Adrenal gland (tissue), 12 donors: Measurements from ENCODE around the gene CD5L. TPM values are rescaled to one million over a fixed set of nuclear protein-coding genes. Genes with fewer than 3 reads are reported as not detected.

Experiments used
- DNase-seq, 7 donors: peaks; one replicate each; pipeline ENCODE4 v3.0.0-alpha.2; 2019 to 2020
- H3K27ac ChIP-seq, 5 donors: fragments of 200-600 bp; sonication (generic) in 4 of 5; 1 replicate in 3 of 5; 2 replicates in 2 of 5; pipeline versions ENCODE4 v1.5.1 to v1.8.0; 2016 to 2020; ENCODE audit warnings: mild to moderate bottlenecking in 1 of 5
- H3K27me3 ChIP-seq: fragments of 200-600 bp; 2 replicates; pipeline ENCODE4 v1.8.0; 2021
- H3K36me3 ChIP-seq, 2 donors: fragments of 200-600 bp; replicated peaks in 1 of 2; 1 replicate in 1 of 2; 2 replicates in 1 of 2; pipeline versions ENCODE4 v1.5.1 to v1.8.0; 2018 to 2022
- H3K4me1 ChIP-seq, 2 donors: fragments of 200-600 bp; replicated peaks in 1 of 2; 1 replicate in 1 of 2; 2 replicates in 1 of 2; pipeline versions ENCODE4 v1.5.1 to v1.8.0; 2018 to 2021
- H3K4me3 ChIP-seq, 4 donors: fragments of 200-600 bp; sonication (generic) in 3 of 4; one replicate each; pipeline ENCODE4 v1.5.1; 2016 to 2018
- H3K9me3 ChIP-seq, 3 donors: fragments of 200-600 bp; sonication (generic) in 1 of 3; replicated peaks in 1 of 3; 1 replicate in 2 of 3; 2 replicates in 1 of 3; pipeline versions ENCODE4 v1.5.1 to v1.8.0; 2016 to 2021
- POLR2A ChIP-seq, 2 donors: fragments of 450-650 bp; IDR thresholded peaks; one replicate each; pipeline ENCODE4 v1.6.1; 2017; ENCODE audit warnings: antibody characterized with exemption in 2 of 2, mild to moderate bottlenecking in 2 of 2, moderate library complexity in 1 of 2
- WGBS, 4 donors: extraction: QIAGEN DNeasy Blood & Tissue Kit in 2 of 4; methylation state at CpG; one replicate each; pipeline versions ENCODE4 v1.1.5 to v1.1.7; 2013 to 2017; 5-methylcytosine and 5-hydroxymethylcytosine counted together
- intact Hi-C, 2 donors: fragments of 100-400 bp; cut with DNase I; formaldehyde crosslinking; loops; one replicate each; pipeline versions ENCODE4 v1.14.1 to v1.15.0; 2022 to 2023
- polyA plus RNA-seq, 3 donors: library from polyadenylated mRNA; stranded (reverse); fragments of 200-250 nt in 2 of 3; fragments of 350-450 nt in 1 of 3; fragmentation: Illumina TruSeq in 1 of 3; extraction: RNeasy Lipid Tissue Mini Kit (QIAGEN cat#74804) in 1 of 3; gene quantifications; one replicate each; pipeline ENCODE4 v1.2.3, GENCODE V29; 2013 to 2014
- total RNA-seq, 9 donors: library from RNA; depleted of rRNA in 4 of 9; stranded (reverse); fragments of >200 nt in 4 of 9; fragments of 120-200 nt in 1 of 9; fragmentation: NEBNext Ultra II Directional in 1 of 9; extraction: Animal tissue kit (Norgen Biotek cat#: 25700) in 1 of 9; gene quantifications; one replicate each; pipeline versions ENCODE4 v1.1.0 to v1.2.4, GENCODE V29; 2013 to 2023
- TF ChIP-seq, protein P1 (sequence below), 6 experiments: fragments of 450-650 bp in 4 of 6; fragments of 200-600 bp in 2 of 6; sonication (generic) in 1 of 6; IDR thresholded peaks; 1 replicate in 5 of 6; 2 replicates in 1 of 6; pipeline versions ENCODE4 v1.5.1 to v1.8.0; 2016 to 2021; ENCODE audit warnings: antibody characterized with exemption in 6 of 6, mild to moderate bottlenecking in 2 of 6, moderate library complexity in 1 of 6
- donor health status: healthy with polysubstance abuse.
- donor health status: Bipolar disorder and iron deficiency.
- donor health status: DM: yes; HTN: yes; CAD: no.
- donor health status: DM: no; HTN: no; CAD: no.
- donor health status: DM: no; HTN: no; CAD: no.
- donor health status: DM: yes; HTN: yes; CAD: no.

CD5L gene
- total and polyA plus RNA-seq, 12 donors, result 0.16 to 2.4 (median 0.32) TPM; not detected in 9

DNA sequence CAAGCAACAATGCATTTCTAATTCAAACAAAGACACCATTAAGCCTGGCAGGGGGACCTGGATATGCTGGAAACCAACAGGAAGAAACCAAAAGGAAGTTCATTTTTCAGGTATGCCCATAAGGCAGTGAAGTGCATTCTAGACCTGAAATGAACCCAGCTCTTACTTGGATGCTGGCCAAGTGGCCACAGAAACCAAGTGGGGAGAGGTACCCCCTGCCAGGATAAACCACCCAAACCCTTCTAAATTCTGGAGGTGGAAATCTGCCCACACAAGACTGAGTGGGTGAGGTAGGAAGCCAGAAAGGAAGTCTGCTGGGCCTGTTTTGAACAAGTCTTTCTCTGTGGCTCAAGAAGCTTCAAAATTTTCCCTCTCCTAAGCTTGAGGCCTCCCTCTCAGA is 2.6 kb downstream of the CD5L start:
- Histone ChIP-seq H3K27me3 (no peaks in the 10 kb centered on the region), H3K9me3 (no peaks in the 10 kb centered on the region), H3K36me3 (no peaks in the 10 kb centered on the region), H3K27ac (no peak overlapping the region), H3K4me1 (no peaks in the 10 kb centered on the region), H3K4me3 (no peak overlapping the region)
- DNase-seq, result no peak
- intact Hi-C loops, result no loop called here
- TF ChIP-seq, protein P1, sequence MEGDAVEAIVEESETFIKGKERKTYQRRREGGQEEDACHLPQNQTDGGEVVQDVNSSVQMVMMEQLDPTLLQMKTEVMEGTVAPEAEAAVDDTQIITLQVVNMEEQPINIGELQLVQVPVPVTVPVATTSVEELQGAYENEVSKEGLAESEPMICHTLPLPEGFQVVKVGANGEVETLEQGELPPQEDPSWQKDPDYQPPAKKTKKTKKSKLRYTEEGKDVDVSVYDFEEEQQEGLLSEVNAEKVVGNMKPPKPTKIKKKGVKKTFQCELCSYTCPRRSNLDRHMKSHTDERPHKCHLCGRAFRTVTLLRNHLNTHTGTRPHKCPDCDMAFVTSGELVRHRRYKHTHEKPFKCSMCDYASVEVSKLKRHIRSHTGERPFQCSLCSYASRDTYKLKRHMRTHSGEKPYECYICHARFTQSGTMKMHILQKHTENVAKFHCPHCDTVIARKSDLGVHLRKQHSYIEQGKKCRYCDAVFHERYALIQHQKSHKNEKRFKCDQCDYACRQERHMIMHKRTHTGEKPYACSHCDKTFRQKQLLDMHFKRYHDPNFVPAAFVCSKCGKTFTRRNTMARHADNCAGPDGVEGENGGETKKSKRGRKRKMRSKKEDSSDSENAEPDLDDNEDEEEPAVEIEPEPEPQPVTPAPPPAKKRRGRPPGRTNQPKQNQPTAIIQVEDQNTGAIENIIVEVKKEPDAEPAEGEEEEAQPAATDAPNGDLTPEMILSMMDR (IDR thresholded peaks at IDR 0.05), result no peak
- no peak for TF ChIP-seq POLR2A (IDR thresholded peaks at IDR 0.05)

DNA sequence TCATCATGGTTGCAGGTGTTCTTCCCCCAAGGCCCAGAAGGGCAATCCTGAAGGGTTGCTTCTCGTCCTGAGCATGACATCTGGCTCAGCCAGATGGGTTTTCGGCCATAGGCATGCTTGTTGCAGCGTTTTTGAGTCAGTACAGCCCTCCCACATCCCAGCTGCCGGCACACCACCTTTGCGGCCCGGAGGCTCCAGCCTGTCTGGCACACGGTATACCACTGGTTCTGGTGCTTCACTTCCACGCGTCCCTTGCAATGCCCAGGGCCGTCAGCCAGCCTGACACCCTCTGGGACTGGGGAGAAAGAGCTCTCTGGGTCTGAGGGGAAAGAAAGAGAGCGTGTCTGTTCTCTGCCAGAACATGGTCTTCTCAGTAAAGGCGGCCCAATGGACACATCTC is 7.2 kb downstream of the CD5L start:
- Histone ChIP-seq H3K9me3 (no peaks in the 10 kb centered on the region), H3K36me3 (no peaks in the 10 kb centered on the region), H3K4me3 (no peak overlapping the region), H3K27me3 (no peaks in the 10 kb centered on the region), H3K27ac (no peak overlapping the region), H3K4me1 (no peaks in the 10 kb centered on the region)
- intact Hi-C loops, result no loop called here
- WGBS, 4 donors, result 68 to 87% (median 70%) methylated on average over 8 to 12 of the region's 12 CpGs
- no peak for DNase-seq
- TF ChIP-seq POLR2A (IDR thresholded peaks at IDR 0.05), result no peak
- TF ChIP-seq, protein P1 (IDR thresholded peaks at IDR 0.05), result no peak

DNA sequence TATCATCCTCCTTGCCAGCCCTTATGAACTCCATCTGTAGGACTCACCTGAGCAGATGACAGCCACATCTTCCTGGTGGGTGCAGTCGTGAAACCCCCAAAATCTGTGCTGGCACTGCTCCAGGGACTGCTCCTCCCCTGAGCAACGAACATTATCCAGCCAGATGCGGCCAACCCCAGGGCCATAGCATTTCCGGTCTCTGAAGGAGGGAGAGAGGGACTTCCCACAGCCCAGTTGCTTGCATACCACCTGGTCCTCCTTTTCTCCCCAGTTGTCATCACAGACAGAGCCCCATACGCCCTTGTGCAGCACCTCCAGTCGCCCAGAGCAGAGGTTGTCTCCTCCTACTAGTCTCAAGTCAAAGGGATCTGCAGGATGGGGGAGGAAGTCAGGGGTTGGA is 8.5 kb downstream of the CD5L start:
- intact Hi-C loops, result no loop called here
- WGBS, 4 donors, result 67 to 79% (median 76%) methylated on average over 3 to 6 of the region's 6 CpGs
- H3K27me3 ChIP-seq, result no peaks in the 10 kb centered on the region
- no peaks in the 10 kb centered on the region for H3K4me1 ChIP-seq
- no peaks in the 10 kb centered on the region for H3K9me3 ChIP-seq
- no peak for TF ChIP-seq POLR2A (IDR thresholded peaks at IDR 0.05)
- TF ChIP-seq, protein P1 (IDR thresholded peaks at IDR 0.05), result no peak
- no peak overlapping the region for H3K4me3 ChIP-seq
- no peak for DNase-seq
- no peak overlapping the region for H3K27ac ChIP-seq
- H3K36me3 ChIP-seq, result no peaks in the 10 kb centered on the region

DNA sequence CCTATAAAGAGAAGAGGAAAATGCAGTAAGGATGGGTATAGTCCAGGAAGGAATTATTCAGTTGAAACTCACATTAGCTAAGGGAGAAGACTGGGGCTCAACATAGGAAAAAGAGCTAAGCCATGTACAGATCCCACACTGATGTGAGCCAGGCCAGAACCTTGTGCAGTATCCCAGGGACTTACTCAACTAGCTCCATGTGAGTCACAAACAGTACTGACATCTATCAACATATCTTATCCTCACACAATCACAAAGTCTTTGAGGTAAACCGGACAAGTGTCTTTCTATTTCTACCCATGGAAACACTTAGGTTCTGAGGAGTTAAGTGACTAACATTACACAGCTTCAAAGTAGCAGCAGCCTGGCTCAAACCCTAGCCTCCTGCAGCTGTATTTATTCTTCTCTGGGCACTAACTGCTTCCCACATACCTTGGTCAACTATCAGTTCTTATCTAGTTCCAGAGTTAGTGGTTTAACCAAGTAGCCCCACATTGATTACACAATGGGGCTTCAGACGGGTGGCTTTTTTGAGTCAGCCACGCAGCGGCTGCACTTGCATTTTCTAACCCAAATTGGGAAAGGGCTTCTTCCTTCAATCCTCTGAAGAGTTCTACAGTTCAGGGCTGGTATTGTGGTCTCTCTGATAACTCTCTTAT is 9.5 kb downstream of the CD5L start:
- no peaks in the 10 kb centered on the region for H3K4me1 ChIP-seq

More for the DNA sequence above, 9.5 kb downstream of the CD5L start:
- WGBS, 4 donors, result 70 to 75% (median 72%) methylated on average over 4 of the region's 4 CpGs
- no peak for DNase-seq
- H3K4me3 ChIP-seq, result no peak overlapping the region
- TF ChIP-seq, protein P1 (IDR thresholded peaks at IDR 0.05), result no peak
- TF ChIP-seq POLR2A (IDR thresholded peaks at IDR 0.05), result no peak
- H3K9me3 ChIP-seq, result no peaks in the 10 kb centered on the region
- no peaks in the 10 kb centered on the region for H3K36me3 ChIP-seq
- H3K27me3 ChIP-seq, result no peaks in the 10 kb centered on the region
- no peak overlapping the region for H3K27ac ChIP-seq
- intact Hi-C loops, result no loop called here
